Osteoblast (primary cell): ENCODE results near the gene ARMH3. TPM values are rescaled to one million over a fixed set of nuclear protein-coding genes. Genes with fewer than 3 reads are reported as not detected.

Experiments used
- DNase-seq: peaks from one replicate; pipeline ENCODE4 v3.0.0; 2011; ENCODE audit warnings: low spot score, mixed read lengths; ENCODE audit not compliant: insufficient read length; ENCODE audit errors: missing footprints
- H2AFZ ChIP-seq: 2 replicates; pipeline ENCODE4 v1.6.0; 2011; ENCODE audit warnings: mild to moderate bottlenecking, low read length
- H3K27ac ChIP-seq: 2 replicates; pipeline ENCODE4 v1.5.1; 2011; ENCODE audit warnings: mild to moderate bottlenecking, low read depth, low read length, moderate library complexity
- H3K27me3 ChIP-seq: 2 replicates; pipeline ENCODE4 v1.6.0; 2012; ENCODE audit warnings: mild to moderate bottlenecking, control low read depth, inconsistent platforms, low read length, moderate library complexity; ENCODE audit not compliant: insufficient read depth
- H3K36me3 ChIP-seq: 2 replicates; pipeline ENCODE4 v1.5.1; 2011; ENCODE audit warnings: mild to moderate bottlenecking, low read length, control low read depth, moderate library complexity; ENCODE audit not compliant: insufficient read depth
- H3K4me1 ChIP-seq: 2 replicates; pipeline ENCODE4 v1.5.1; 2011; ENCODE audit warnings: mild to moderate bottlenecking, low read length, control low read depth, moderate library complexity; ENCODE audit not compliant: insufficient read depth
- H3K4me2 ChIP-seq: 2 replicates; pipeline ENCODE4 v1.6.0; 2011; ENCODE audit warnings: mild to moderate bottlenecking, low read length; ENCODE audit not compliant: insufficient read depth
- H3K4me3 ChIP-seq: fragments of 200-600 bp; sonication (generic); 3 replicates; pipeline ENCODE4 v1.5.1; 2012; ENCODE audit warnings: mild to moderate bottlenecking, low read length, inconsistent platforms; ENCODE audit not compliant: insufficient read depth
- H3K79me2 ChIP-seq: 2 replicates; pipeline ENCODE4 v1.6.0; 2012; ENCODE audit warnings: mild to moderate bottlenecking, low read length, control low read depth, inconsistent platforms; ENCODE audit not compliant: insufficient read depth
- H3K9me3 ChIP-seq: 2 replicates; pipeline ENCODE4 v1.5.1; 2011; ENCODE audit warnings: low read depth, low read length, control low read depth
- H4K20me1 ChIP-seq: 2 replicates; pipeline ENCODE4 v1.6.0; 2012; ENCODE audit warnings: mild to moderate bottlenecking, low read length, control low read depth; ENCODE audit not compliant: insufficient read depth
- CTCF ChIP-seq: IDR thresholded peaks from 2 replicates; pipeline ENCODE4 v1.5.1; 2011; ENCODE audit warnings: mild to moderate bottlenecking, low read depth, low read length, moderate library complexity; ENCODE audit errors: extremely low read depth
- total RNA-seq: library from RNA; depleted of rRNA; stranded (reverse); fragments of >200 nt; gene quantifications from 2 replicates; pipeline ENCODE4 v1.2.3, GENCODE V29; 2012

ARMH3 gene
- total RNA-seq, 1 donor: 9.4 TPM

- no peak overlapping the region for H3K4me2 ChIP-seq
- no peak overlapping the region for H2AFZ ChIP-seq
- no peaks in the 10 kb centered on the region for H3K27me3 ChIP-seq
- no peaks in the 10 kb centered on the region for H3K79me2 ChIP-seq
- DNase-seq: no peak
- no peak overlapping the region for H3K27ac ChIP-seq
- no peaks in the 10 kb centered on the region for H3K9me3 ChIP-seq
- H3K4me1 ChIP-seq: peaks cover 29% of the 10 kb centered on the region
- no peak for TF ChIP-seq CTCF
- H3K36me3 ChIP-seq: peaks cover 17% of the 10 kb centered on the region
- no peak overlapping the region for H3K4me3 ChIP-seq
- H4K20me1 ChIP-seq: no peaks in the 10 kb centered on the region
These were observed 54.4 kb downstream of the ARMH3 start for GRCh38 chr10:102001435-102002068.

GRCh38 chr10:101997803-101998202 is 58.2 kb downstream of the ARMH3 start:
- TF ChIP-seq CTCF: no peak
- Histone ChIP-seq H4K20me1 (peaks cover 2% of the 10 kb centered on the region), H3K27me3 (no peaks in the 10 kb centered on the region), H3K4me1 (peaks cover 27% of the 10 kb centered on the region), H3K4me2 (no peak overlapping the region), H3K27ac (no peak overlapping the region), H3K9me3 (no peaks in the 10 kb centered on the region), H3K4me3 (no peak overlapping the region), H2AFZ (no peak overlapping the region), H3K36me3 (peaks cover 13% of the 10 kb centered on the region), H3K79me2 (no peaks in the 10 kb centered on the region)
- no peak for DNase-seq

GRCh38 chr10:101995451-101996063 is 60.4 kb downstream of the ARMH3 start:
- Histone ChIP-seq H4K20me1 (peaks cover 2% of the 10 kb centered on the region), H3K4me1 (peaks cover 27% of the 10 kb centered on the region), H3K4me3 (no peak overlapping the region), H3K27ac (no peak overlapping the region), H3K79me2 (no peaks in the 10 kb centered on the region), H3K27me3 (no peaks in the 10 kb centered on the region), H3K36me3 (peaks cover 31% of the 10 kb centered on the region), H2AFZ (no peak overlapping the region), H3K9me3 (no peaks in the 10 kb centered on the region), H3K4me2 (peak overlapping the region; percentile 34)
- no peak for TF ChIP-seq CTCF
- DNase-seq: peak; percentile 49

DNA sequence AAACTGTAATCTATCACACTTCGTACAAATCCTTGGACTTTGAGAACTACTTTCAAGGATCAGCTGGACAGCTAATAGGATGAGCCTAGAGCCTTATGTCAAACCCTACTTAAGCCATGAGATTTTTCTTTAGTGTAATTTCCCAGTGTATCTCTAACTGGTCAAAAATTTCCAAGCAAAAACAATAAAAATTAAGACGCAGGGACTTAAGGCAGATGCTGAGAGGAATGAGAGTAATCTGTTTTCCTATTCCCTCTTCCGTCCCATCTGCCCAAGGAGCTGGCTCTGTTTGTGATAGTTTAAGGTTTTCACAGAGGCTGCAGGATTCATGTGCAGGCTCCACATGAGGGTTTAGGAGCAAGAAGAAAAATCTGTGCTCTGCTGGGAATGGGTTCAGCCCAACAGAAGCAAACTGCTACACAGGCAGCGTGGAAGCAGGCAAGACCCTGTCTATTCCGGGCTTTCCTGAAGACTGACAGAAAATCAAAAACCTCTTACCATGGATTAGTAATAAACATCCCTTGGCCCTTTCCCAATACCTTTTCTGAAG is 62.2 kb downstream of the ARMH3 start:
- H4K20me1 ChIP-seq: peaks cover 2% of the 10 kb centered on the region
- peaks cover 34% of the 10 kb centered on the region for H3K36me3 ChIP-seq

More for the DNA sequence above, 62.2 kb downstream of the ARMH3 start:
- no peak overlapping the region for H3K4me3 ChIP-seq
- no peaks in the 10 kb centered on the region for H3K9me3 ChIP-seq
- no peaks in the 10 kb centered on the region for H3K79me2 ChIP-seq
- no peaks in the 10 kb centered on the region for H3K27me3 ChIP-seq
- no peak overlapping the region for H3K4me2 ChIP-seq
- H2AFZ ChIP-seq: no peak overlapping the region
- H3K4me1 ChIP-seq: peaks cover 27% of the 10 kb centered on the region
- no peak overlapping the region for H3K27ac ChIP-seq
- DNase-seq: no peak
- TF ChIP-seq CTCF: no peak
